GM12875 (cell line): ENCODE measurements around the gene HAPSTR1.
A peak's percentile ranks its signal among the peaks of the same experiment; 100 is the strongest.
"Not testable (repeated sequence)": the region's sequence is repeated elsewhere in the genome, so short reads cannot be mapped to it uniquely, and the experiment has no call there.

Experiments used
- H3K4me3 ChIP-seq: one replicate; pipeline ENCODE4 v1.5.1; 2011; ENCODE audit warnings: low read depth, low read length, control low read depth
- TF ChIP-seq, protein P1 (sequence below): IDR thresholded peaks from 2 replicates; pipeline ENCODE4 v1.5.1; 2011; ENCODE audit warnings: low read depth, mild to moderate bottlenecking, control low read depth, inconsistent platforms, low read length, moderate library complexity, borderline replicate concordance; ENCODE audit not compliant: insufficient read depth

Gene HAPSTR1, protein sequence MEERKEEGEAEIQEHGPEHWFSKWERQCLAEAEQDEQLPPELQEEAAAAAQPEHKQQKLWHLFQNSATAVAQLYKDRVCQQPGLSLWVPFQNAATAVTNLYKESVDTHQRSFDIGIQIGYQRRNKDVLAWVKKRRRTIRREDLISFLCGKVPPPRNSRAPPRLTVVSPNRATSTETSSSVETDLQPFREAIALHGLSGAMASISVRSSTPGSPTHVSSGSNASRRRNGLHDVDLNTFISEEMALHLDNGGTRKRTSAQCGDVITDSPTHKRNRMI

DNA sequence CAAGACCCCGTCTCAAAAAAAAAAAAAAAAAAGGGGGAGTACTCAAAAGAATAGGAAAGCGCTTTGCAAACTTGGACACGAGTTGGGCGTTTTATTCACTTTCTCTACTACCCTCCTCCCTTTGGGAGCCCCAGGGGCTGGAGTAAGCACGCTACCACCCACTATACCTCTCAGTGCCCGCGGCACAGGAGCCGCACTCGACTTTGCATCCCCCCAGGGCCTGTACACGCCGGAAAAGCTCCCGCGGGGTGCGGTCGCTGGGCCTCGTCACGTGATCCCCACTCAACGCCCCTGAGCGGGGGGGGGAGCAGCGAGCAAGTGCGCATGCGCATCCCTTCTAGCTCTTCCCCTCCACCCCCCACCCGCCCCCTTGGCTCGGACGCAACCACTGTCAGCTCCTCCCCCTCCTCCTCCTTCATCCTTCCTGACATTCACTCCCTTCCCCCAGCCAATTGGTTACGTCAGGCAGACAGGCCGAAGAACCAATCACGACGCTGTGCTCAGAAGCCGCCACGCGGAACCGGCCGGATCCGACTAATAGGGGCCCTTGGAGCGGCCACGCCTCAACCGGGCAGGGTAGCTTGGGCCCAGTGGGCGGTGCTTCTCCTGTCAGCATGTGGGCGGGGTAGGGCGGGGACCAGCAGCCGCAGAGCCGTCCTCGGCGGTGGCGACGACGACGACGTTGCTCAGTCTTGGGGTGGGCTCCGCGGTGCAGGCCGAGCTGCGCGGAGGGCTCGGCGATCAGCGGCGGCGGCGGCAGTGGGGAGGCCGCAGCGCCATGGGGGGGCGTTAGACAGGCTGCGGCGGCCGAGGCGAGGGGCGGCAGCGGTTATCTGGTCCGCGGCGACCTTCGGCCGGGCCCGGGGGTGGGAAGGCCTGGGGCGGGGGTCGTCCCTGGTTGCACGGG, at the start of gene HAPSTR1:
HAPSTR1 (plus strand) TSS at position 685 of the 907 bp plus-strand sequence. CDS start 401 bp downstream, outside the sequence.
- peak within 1 kb of the TSS; percentile 84 for H3K4me3 ChIP-seq
- TF ChIP-seq, protein P1, sequence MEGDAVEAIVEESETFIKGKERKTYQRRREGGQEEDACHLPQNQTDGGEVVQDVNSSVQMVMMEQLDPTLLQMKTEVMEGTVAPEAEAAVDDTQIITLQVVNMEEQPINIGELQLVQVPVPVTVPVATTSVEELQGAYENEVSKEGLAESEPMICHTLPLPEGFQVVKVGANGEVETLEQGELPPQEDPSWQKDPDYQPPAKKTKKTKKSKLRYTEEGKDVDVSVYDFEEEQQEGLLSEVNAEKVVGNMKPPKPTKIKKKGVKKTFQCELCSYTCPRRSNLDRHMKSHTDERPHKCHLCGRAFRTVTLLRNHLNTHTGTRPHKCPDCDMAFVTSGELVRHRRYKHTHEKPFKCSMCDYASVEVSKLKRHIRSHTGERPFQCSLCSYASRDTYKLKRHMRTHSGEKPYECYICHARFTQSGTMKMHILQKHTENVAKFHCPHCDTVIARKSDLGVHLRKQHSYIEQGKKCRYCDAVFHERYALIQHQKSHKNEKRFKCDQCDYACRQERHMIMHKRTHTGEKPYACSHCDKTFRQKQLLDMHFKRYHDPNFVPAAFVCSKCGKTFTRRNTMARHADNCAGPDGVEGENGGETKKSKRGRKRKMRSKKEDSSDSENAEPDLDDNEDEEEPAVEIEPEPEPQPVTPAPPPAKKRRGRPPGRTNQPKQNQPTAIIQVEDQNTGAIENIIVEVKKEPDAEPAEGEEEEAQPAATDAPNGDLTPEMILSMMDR, result no peak

DNA sequence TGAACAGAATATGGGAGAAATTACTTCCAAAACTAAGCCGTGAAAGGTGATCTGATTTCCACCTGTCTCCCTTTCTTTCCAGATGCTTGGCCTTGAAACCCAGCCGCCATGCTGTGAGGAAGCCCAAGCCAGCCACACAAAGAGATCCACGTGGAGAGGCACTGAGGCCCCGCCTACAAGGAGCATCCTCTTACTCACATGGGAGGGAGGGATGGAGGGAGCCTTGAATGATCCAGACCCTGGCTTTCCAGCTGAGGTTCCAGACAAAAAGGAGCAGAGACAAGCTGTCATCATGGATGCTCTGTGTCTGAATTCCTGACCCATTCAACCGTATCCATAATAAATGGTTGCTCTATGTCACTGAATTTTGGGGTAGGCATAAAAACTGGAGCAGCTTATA, 48.9 kb upstream of the HAPSTR1 start:
- H3K4me3 ChIP-seq, result no peak overlapping the region

DNA sequence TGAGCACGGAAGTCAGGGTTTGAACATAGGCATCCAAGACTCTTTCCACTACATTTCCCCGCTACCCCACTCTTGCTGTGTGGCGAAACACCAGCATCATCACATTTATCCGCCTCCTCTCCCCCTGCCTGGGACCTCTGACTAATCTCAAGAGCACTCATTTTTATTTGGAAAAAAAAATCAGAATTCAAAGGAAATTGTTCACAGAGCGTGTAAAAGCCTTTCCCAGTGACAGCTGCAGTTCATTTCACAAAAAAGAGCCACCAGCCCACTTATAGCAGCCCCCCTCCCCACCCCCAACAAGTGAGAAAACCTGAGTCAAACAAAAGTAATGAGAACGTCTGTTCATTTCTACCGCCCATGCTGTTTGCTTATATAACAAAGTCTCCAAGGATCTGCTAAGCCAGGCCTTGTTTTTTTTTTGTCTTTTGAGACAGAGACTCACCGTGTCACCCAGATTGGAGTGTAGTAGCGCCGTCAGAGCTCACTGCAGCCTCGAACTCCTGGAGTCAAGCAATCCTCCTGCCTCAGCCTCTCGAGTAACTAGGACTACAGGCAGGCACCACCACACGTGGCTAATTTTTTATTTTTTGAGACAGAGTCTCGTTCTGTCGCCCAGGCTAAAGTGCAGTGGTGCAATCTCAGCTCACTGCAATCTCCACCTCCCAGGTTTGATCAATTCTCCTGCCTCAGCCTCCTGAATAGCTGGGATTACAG, 48.3 kb upstream of the HAPSTR1 start:
- no peak overlapping the region for H3K4me3 ChIP-seq
- TF ChIP-seq, protein P1, result no peak

More for the DNA sequence above, 48.9 kb upstream of the HAPSTR1 start:
- TF ChIP-seq, protein P1, result no peak

DNA sequence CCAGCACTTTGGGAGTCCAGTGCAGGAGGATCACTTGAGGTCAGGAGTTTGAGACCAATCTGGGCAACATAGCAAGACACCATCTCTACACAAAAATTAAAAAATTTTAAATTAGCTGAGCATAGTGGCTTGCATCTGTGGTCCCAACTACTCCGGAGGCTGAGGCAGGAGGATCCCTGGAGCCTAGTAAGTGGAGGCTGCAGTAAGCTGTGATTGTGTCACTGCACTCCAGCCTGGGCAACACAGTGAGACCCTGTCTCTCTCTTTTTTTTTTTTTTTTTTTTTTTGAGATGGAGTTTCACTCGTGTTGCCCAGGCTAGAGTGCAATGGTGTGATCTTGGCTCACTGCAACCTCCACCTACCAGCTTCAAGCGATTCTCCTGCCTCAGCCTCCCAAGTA, 45.9 kb upstream of the HAPSTR1 start:
- H3K4me3 ChIP-seq, result not testable (repeated sequence)

DNA sequence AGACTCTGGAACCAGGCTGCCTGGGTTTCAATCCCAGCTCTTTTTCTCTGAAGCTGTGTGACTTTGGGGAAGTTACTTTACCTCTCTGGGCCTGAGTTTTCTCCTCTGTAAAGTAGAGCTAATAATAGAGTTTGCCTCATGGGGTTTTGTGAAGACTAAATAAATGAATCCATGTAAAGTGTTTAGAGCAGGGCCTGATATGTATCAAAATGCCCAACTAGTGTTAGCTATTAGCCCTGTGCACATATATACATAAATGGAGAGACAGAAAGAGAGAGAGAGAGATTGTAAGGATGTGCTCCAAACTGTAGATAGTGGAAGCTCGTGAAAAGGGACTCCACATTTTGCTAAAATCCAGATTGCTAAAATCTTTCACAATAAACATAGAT, 44.8 kb upstream of the HAPSTR1 start:
- TF ChIP-seq, protein P1, result no peak
- H3K4me3 ChIP-seq, result no peak overlapping the region

DNA sequence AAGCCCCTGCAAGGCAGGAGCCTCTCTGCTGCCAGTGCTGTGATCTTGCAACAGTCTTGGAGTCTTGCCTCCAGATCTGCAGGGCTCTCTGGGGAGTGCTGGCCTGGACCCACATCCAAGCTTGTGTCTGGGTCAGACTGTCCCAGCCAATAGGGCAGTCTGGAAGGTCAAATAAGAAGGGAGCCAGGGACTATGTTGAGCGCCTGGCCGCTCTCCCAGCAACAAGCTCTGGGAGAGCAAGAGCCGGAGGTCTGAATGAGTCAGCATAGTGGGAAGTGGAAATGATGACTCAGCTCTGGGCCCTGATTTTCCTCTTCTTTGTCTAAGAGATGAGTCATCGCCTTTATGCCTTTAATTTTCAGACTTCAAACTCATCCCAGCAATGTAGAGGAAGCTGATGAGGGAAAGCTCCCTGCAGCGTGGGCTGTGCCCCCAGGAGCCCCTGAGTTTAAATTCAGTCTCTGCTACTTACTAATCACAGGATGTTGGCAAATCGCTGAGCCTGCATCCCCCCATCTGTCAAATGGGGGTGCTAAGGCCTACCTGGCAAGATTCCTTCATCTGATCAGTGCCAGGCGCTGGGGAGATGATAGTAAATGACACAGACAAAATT, 43.6 kb upstream of the HAPSTR1 start:
- TF ChIP-seq, protein P1, result no peak
- H3K4me3 ChIP-seq, result no peak overlapping the region

DNA sequence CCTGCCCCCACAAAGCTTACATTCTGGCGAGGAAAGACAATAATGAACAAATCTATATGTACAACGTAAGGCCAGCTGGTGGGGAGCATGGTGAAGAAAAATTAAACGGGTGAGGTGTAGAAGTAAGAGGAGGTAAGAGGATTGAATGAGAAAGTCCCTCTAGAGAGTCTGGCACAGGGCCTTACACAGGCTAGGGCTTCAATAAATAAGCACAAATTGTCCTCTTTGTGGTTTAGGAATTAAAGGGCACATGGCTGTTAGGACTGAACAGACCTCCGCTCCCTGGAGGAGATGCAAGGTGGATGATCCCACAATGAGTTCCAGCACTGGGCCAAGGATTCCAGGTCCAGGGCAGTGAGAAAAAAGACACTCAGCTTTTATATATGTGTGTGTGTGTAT, 43.1 kb upstream of the HAPSTR1 start:
- H3K4me3 ChIP-seq, result no peak overlapping the region
- TF ChIP-seq, protein P1, result no peak
